GM21528 (cell line): ENCODE data around the gene ZNF282.

Source experiments
- ATAC-seq: cut with Tn5 transposase; IDR thresholded peaks from one replicate; pipeline ENCODE4 v1.9.1; 2021; ENCODE audit warnings: mild to moderate bottlenecking, moderate library complexity; ENCODE audit not compliant: unreplicated experiment, low FRiP score

The ZNF282 gene

DNA sequence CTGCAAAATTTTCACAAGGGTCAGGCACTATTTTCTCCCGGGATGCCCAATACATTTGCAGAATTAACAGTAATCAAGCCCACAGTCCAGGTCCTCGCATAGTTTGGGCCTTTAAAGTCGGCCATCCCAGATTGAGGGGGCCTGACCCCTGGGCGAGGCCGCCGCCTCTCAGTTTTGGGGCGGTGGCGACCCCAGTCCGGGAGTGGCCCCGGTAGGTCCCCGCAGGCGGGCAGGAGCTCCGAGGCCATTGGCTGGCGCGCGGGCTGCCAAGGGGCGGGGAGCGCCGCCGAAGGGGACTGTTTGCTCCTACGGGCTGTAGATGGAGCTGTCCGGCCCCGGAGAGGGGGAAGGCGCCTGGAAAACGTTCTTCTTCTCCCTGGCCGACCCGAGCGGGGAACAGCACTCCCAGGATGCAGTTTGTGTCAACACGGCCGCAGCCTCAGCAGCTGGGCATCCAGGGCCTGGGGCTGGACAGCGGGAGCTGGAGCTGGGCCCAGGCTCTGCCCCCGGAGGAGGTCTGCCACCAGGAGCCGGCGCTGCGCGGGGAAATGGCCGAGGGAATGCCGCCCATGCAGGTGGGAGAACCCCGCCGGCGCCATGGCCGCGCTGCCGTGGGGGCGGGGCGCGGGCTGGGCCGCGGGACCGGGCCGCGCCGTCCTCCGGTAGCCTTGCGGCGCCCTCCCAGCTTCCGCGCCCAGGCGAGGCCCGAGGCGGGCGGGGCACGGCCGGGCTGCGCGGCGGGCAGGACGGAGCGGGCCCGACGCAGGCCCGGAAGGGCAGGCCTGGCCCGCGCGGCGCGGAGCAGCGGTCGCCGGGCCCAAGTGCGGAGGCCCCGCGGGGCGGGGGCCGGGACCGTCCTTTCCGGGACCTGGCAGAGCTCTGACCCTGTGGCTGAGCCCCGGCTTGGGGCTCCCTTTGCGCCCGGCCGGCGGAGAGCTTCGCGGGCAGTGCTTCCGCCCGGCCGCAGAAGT is at the start of gene ZNF282:
Gene ZNF282, plus strand, starts transcription at position 367 of the 971 bp plus-strand sequence. Its CDS starts 44 bp downstream, at position 411.
- ATAC-seq: peak; percentile 90

- ATAC-seq: peak; percentile 75
Observed at GRCh38 chr7:149147072-149147751, 48.1 kb upstream of the ZNF282 start, which contains the start of gene ZNF398. TSS of gene ZNF398 (plus strand) at chr7:149147453. CDS start at chr7:149147743, 290 bp downstream.

DNA sequence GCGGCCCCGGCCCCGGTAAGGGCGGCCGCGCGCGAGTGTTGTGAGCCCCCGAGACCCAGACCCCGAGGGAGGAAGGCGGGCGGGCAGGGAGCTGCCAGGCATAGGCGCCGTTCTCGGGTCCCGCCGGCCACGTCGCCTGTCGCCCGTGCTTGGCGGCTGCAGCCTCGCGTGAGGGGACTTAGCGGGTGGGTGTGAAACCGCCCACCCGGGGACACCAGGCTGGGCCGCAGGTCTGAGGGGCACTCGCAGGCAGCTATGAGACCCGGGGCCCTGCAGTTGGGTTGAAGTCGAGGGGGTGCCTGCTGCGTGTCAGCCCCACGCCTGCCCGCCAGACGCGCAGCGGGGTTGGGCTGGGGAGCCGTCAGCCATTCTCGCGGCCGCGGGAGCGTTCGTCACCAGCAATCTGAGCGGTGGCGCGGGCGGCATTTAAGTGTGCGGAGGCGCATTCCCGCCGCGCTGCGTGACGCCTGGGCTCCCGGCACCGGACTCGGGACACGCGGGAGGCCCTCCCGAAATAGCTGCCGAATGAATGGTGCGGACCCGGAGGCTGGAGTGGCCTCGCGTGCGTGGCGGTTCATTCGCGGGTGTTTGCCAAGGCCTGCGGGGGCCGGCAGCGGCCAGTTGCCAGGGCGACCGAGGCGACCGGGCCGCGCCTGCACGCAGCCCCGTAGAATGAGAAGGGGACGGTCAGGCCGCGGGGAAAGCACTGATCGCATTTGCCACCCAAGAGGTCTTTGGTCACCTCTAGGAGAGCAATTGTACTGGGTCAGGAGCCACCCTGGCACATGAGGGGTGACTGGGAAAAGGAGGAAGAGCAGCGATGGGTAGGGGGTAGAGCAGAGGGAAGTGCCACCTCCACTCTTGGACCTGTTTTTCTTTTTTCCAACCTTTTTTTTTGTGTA is 47.3 kb upstream of the ZNF282 start:
- peak; percentile 47 for ATAC-seq

- no peak for ATAC-seq
Observed at GRCh38 chr7:149150981-149151380, 44.4 kb upstream of the ZNF282 start.

DNA sequence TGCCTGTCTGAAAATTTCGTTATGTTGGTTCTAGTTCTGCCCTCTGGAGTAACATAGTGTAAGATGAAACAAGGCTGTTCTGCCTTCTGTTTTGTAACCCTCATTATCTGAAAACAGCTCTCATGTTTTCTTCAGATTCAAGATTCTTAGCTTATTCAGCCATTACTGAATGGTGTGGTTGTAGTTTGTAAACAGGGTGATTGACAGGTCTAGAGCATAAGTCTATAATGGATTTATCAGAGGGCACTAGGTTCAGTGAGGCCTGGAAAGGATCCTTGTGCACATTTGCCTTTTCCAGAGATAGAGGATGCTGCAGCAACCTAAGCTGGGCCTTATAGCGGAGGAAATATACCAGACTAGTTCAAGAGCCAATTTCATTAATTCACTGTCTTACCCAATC is 42.0 kb upstream of the ZNF282 start:
- ATAC-seq: no peak

DNA sequence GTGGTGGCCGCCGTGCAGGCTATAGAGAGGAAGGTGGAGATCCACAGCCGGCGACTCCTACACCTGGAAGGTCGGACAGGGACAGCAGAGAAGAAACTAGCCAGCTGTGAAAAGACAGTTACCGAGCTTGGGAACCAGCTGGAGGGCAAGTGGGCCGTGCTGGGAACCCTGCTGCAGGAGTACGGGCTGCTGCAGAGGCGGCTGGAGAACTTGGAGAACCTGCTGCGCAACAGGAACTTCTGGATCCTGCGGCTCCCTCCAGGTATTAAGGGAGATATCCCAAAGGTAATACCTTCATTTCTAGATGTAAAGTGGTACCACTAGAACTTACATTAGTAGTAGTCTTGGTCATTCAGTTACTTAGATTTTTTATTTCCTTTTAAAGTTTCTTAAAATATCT is 41.3 kb upstream of the ZNF282 start:
- ATAC-seq: no peak

DNA sequence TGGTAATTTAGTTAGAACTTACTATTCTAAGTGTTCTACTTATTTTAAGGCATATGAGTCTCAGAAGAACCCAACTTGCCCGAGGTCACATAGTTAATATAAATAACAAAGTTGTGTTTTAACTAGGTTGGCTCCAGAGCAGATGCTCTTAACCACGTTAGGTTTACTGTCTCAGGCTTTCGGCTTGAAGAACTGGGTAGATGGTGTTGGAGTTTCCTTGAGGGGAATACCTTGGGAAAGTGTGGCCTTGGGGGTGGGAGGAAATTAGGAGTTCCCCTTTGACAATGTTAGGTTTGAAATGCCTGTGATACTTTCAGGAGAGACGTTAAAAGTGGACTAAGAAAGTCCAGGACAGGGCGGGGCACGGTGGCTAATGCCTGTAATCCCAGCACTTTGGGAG is 38.4 kb upstream of the ZNF282 start:
- no peak for ATAC-seq

DNA sequence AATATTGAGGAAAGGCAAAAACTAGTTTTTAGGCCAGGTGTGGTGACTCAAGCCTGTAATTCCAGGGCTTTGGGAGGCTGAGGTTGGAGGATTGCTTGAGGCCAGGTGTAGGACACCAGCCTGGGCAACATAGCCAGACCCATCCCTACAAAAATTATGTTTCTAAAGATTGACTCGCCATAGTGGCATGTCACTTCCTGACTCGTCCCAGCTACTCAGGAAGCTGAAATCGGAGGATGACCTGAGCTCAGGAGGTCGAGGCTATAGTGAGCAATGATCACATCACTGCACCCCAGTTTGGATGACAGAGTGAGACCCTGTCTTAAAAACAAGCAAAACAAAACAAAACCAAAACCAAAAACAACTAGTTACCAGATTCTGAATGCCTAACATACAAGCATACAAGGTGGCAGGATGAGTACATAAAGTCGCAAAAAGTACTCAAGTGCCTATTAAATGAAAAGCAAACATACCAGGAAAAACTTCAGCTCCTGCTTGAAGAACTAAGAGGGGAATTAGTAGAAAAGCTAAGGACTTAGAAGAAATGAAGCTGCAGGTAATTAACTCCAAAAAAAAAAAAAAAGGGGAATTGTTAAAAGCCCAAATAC is 34.0 kb upstream of the ZNF282 start:
- ATAC-seq: no peak

DNA sequence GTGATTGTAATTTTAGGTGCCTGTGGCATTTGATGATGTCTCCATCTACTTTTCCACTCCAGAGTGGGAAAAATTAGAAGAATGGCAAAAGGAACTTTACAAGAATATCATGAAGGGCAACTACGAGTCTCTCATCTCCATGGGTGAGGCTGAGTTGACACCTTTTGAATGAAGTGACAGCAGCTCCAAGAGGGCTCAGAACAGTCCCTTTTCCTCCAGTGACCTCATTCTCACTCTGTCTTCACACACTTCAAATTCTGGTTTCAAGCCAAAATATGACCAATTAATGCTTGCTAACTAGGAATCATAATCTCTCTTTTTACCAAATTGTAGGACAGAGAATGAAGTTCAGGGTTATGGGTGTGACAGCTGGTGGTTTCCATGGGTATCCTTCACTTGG is 29.2 kb upstream of the ZNF282 start:
- ATAC-seq: no peak

DNA sequence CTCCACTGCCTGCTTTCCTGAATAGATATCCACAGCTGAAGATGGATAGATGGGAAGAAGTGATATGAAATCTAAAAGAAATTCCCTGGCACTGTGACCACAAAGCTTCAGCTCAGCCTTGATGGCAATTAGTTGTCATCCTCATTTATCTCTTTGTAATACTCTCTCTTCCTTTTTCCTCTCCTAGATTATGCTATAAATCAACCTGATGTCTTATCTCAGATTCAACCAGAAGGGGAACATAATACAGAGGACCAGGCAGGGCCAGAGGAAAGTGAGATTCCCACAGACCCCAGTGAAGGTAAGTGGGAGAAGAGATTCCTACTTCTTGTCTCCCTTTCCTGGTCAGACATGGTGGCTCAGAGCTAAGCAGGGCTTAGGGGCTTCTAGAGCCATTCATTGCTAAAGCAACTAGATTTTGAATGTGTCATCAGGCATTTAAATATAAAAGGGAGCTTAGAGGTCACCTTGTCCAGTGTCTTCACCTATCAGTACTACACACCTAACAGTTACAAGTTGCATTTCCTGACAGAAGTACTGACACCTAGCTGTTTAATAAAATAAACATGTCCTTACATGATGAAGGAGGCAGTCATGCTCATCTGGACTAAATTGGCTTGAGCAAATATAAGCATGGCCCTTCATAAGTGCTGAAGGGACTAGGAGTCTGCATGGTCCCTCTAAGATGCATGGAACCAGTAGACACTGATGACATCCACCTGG is 28.6 kb upstream of the ZNF282 start:
- no peak for ATAC-seq

GRCh38 chr7:149171892-149172533 is 23.3 kb upstream of the ZNF282 start:
- no peak for ATAC-seq

DNA sequence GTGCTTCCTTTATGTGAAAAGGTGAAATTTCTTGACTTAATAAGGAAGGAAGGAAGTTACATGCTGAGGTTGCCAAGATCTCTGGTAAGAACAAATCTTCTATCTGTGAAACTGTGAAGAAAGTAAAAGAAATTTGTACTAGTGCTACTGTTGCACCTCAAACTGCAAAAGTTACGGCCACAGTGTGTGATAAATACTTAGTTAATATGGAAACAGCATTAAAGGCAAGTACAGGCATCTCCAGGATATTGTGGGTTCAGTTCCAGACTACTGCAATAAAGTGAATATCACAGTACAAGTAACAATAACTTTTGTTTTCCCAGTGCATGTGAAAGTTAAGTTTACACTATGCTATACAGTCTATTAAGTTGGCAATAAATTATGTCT is 22.8 kb upstream of the ZNF282 start:
- ATAC-seq: no peak

- ATAC-seq: no peak
Observed at GRCh38 chr7:149175150-149175549, 20.2 kb upstream of the ZNF282 start.

DNA sequence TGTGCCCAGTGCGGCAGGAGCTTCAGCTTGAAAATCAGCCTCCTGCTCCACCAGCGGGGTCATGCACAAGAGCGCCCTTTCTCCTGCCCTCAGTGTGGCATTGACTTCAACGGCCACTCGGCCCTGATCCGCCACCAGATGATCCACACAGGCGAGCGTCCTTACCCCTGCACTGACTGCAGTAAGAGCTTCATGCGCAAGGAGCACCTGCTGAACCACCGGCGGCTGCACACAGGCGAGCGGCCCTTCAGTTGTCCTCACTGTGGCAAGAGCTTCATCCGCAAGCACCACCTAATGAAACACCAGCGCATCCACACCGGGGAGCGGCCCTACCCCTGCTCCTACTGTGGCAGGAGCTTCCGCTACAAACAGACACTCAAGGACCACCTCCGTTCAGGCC is 16.1 kb upstream of the ZNF282 start:
- ATAC-seq: no peak

DNA sequence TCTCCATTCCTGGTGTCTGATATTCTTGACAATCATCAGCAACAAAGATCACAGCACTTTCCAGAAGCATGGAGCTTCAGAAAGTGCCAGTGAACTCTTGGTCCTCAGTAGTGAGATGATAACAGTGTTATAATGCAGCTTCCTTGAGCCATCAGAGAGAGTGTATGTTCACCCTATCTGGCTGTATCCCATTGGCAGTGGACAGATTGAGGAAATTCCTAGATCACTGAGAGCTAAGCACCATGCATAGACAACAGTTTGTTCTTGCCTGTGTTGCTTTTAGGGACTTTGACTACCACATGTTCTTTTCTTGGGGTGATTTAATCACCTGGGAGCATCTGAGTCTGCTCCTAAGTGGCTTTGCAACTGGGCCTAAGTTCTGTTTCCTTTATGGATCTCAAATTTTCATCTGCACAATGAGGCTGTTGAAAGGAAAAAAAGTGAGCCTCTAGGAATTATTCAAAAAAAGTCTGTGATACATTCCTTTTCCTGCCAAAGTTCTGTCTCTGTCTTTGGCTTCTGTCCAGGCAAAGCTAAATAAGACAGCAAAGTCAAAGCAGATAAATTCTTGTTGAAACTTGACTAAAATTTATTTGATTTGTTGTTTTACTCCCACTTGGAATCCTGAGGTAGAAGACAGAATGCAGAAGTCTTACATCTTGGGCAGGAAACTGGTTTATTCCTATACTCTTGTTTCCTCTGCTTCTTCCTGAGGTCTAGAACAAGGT is 14.5 kb upstream of the ZNF282 start:
- no peak for ATAC-seq

- ATAC-seq: no peak
Observed at GRCh38 chr7:149181450-149181790, 13.9 kb upstream of the ZNF282 start.

- no peak for ATAC-seq
Observed at GRCh38 chr7:149184274-149184673, 11.1 kb upstream of the ZNF282 start.

GRCh38 chr7:149188213-149188612 is 7.1 kb upstream of the ZNF282 start:
- no peak for ATAC-seq
